A549 (cell line): ENCODE data around the gene ARHGEF37. TPM values are rescaled to one million over a fixed set of nuclear protein-coding genes. Genes with fewer than 3 reads are reported as not detected.

ENCODE experiments used
- ATAC-seq, 2 experiments: fragments of 200-7000 bp in 1 of 2; fragments of >200 bp in 1 of 2; cut with Nextera tagmentation in 1 of 2; cut with Tn5 transposase in 1 of 2; 3 replicates each; pipeline versions ENCODE4 v1.8.0 to v1.9.1; 2018 to 2020; ENCODE audit warnings: mild to moderate bottlenecking in 1 of 2, moderate library complexity in 1 of 2
- CTCF ChIA-PET: fragments of 300-600 bp; sonication (Branson Sonifier 250); formaldehyde crosslinking; extraction: SDS; loops from one replicate; lab custom pipeline; 2021; ENCODE audit warnings: antibody characterized with exemption, inconsistent platforms; lab: Yijun Ruan, JAX
- POLR2A ChIA-PET: fragments of 350-600 bp; formaldehyde crosslinking; extraction: SDS; loops from one replicate; lab custom pipeline; 2021; ENCODE audit warnings: antibody characterized with exemption, inconsistent platforms; lab: Yijun Ruan, JAX
- DNase-seq, 2 experiments: peaks; one replicate each; pipeline versions ENCODE4 v3.0.0 to v3.0.0-alpha.2; 2011 to 2016; ENCODE audit warnings: low read depth in 1 of 2, low spot score in 1 of 2
- FAIRE-seq: peaks from 2 replicates; lab custom pipeline; 2011; peaks lifted over from hg19 to GRCh38; lab: Jason Lieb, UNC
- H3K27ac ChIP-seq, 2 experiments: fragments of >200 bp; sonication (Bioruptor Twin); formaldehyde crosslinking; 3 replicates each; pipeline ENCODE4 v1.5.1; 2016 to 2017
- H3K4me1 ChIP-seq: fragments of >200 bp; sonication (Bioruptor Twin); formaldehyde crosslinking; 3 replicates; pipeline ENCODE4 v1.6.1; 2016
- H3K4me2 ChIP-seq: fragments of >200 bp; sonication (Bioruptor Twin); formaldehyde crosslinking; 3 replicates; pipeline ENCODE4 v1.6.1; 2016
- H3K4me3 ChIP-seq: fragments of >200 bp; sonication (Bioruptor Twin); formaldehyde crosslinking; 3 replicates; pipeline ENCODE4 v1.5.1; 2016
- H3K9me3 ChIP-seq: fragments of >200 bp; sonication (Bioruptor Twin); formaldehyde crosslinking; 3 replicates; pipeline ENCODE4 v1.6.1; 2016
- ATOH8 ChIP-seq: fragments of 250-450 bp; sonication (Bioruptor Pico); IDR thresholded peaks from 2 replicates; pipeline ENCODE4 v1.5.0; 2020; ENCODE audit warnings: low read depth, mild to moderate bottlenecking, moderate library complexity
- BCL3 ChIP-seq: fragments of >200 bp; sonication (Bioruptor Twin); formaldehyde crosslinking; IDR thresholded peaks from 3 replicates; pipeline ENCODE4 v1.6.1; 2016
- CBX2 ChIP-seq: fragments of 200-600 bp; sonication (generic); IDR thresholded peaks from 2 replicates; pipeline ENCODE4 v1.6.1; 2016; ENCODE audit warnings: low read depth, mild to moderate bottlenecking, borderline replicate concordance
- CHD4 ChIP-seq: fragments of 200-600 bp; sonication (generic); IDR thresholded peaks from 2 replicates; pipeline ENCODE4 v1.6.1; 2016; ENCODE audit warnings: antibody characterized with exemption, mild to moderate bottlenecking, borderline replicate concordance
- E2F6 ChIP-seq: IDR thresholded peaks from 2 replicates; pipeline ENCODE4 v1.6.1; 2012; ENCODE audit warnings: low read depth, borderline replicate concordance
- EHF ChIP-seq: fragments of 250-450 bp; sonication (Bioruptor Pico); IDR thresholded peaks from 2 replicates; pipeline ENCODE4 v1.5.0; 2020; ENCODE audit warnings: mild to moderate bottlenecking
- ELK1 ChIP-seq: fragments of 150-350 bp; IDR thresholded peaks from 2 replicates; pipeline ENCODE4 v1.6.1; 2014; ENCODE audit warnings: low read depth, mild to moderate bottlenecking, low read length
- FOSB ChIP-seq: fragments of 250-450 bp; sonication (Bioruptor Pico); IDR thresholded peaks from 2 replicates; pipeline ENCODE4 v1.5.0; 2020; ENCODE audit warnings: mild to moderate bottlenecking, moderate library complexity
- HMGXB4 ChIP-seq: fragments of 250-450 bp; sonication (Bioruptor Pico); IDR thresholded peaks from 2 replicates; pipeline ENCODE4 v1.5.0; 2021; ENCODE audit warnings: mild to moderate bottlenecking, moderate library complexity, borderline replicate concordance
- HOXA7 ChIP-seq: fragments of 250-450 bp; sonication (Bioruptor Pico); IDR thresholded peaks from 2 replicates; pipeline ENCODE4 v1.5.0; 2020; ENCODE audit warnings: mild to moderate bottlenecking, moderate library complexity
- MAX ChIP-seq: IDR thresholded peaks from 2 replicates; pipeline ENCODE4 v1.6.1; 2012
- PBX3 ChIP-seq: IDR thresholded peaks from 2 replicates; pipeline ENCODE4 v1.6.1; 2012
- SMC3 ChIP-seq: fragments of >200 bp; sonication (Bioruptor Twin); formaldehyde crosslinking; IDR thresholded peaks from 3 replicates; pipeline ENCODE4 v1.6.1; 2018; ENCODE audit warnings: inconsistent platforms
- TFCP2L1 ChIP-seq: fragments of 250-450 bp; sonication (Bioruptor Pico); IDR thresholded peaks from 2 replicates; pipeline ENCODE4 v1.5.0; 2021; ENCODE audit warnings: mild to moderate bottlenecking
- WGBS: methylation state at CpG from one replicate; pipeline ENCODE4 v1.1.6; 2017; ENCODE audit errors: missing lambda C conversion rate; 5-methylcytosine and 5-hydroxymethylcytosine counted together
- polyA plus RNA-seq, 4 experiments: library from polyadenylated mRNA; depleted of rRNA in 3 of 4; stranded (reverse); fragments of >200 nt; fragmentation: RNase III in 1 of 4; extraction: RNeasy Plus Mini Kit Qiagen cat#74134 plus additional on column Dnase treatment in 1 of 4; gene quantifications; 2 replicates in 3 of 4; 3 replicates in 1 of 4; pipeline ENCODE4 v1.2.3, GENCODE V29; 2011 to 2017

Gene ARHGEF37
- polyA plus RNA-seq, 2 of the 4 experiments (the other 2 are of a cell fraction) = 1.2 to 1.5 TPM

GRCh38 chr5:149581931-149582768 lies 852 bp downstream of the ARHGEF37 start:
- H3K4me1 ChIP-seq = peaks cover 19% of the 10 kb centered on the region; the same call in 2 of the 3 replicates

More at GRCh38 chr5:149581931-149582768, 852 bp downstream of the ARHGEF37 start:
- POLR2A ChIA-PET = interaction anchor here (0.5 to 2.1 kb wide), 4 partner anchors 17 to 89 kb away, joined by 3 to 8 read pairs (median 4); partner anchors contain the start of gene CSNK1A1
- 55% methylated on average over 9 of the region's 9 CpGs for WGBS
- no peak for DNase-seq
- peak; percentile 20 to 46; a peak in 3 of 6 replicates for ATAC-seq
- CTCF ChIA-PET = interaction anchor here (0.7 to 7.8 kb wide), 20 partner anchors 12 to 384 kb away, joined by 3 to 40 read pairs (median 3); partner anchors contain the start of gene CSNK1A1
- H3K4me3 ChIP-seq = peak overlapping the region; percentile 58
- H3K9me3 ChIP-seq = no peaks in the 10 kb centered on the region
- FAIRE-seq = no peak
- peak overlapping the region; percentile 79 to 83; a peak in 5 of 6 replicates for H3K27ac ChIP-seq
- no peak for TF ChIP-seq PBX3
- no peak for TF ChIP-seq FOSB (CRISPR knock-in tag)
- TF ChIP-seq ELK1 = no peak
- TF ChIP-seq HMGXB4 (CRISPR knock-in tag) = no peak
- TF ChIP-seq BCL3 = no peak
- TF ChIP-seq EHF = no peak
- TF ChIP-seq CBX2 = no peak
- no peak for TF ChIP-seq MAX
- no peak for TF ChIP-seq CHD4
- TF ChIP-seq SMC3 = no peak
- no peak for TF ChIP-seq ATOH8 (CRISPR knock-in tag)
- TF ChIP-seq E2F6 = no peak
- TF ChIP-seq TFCP2L1 = no peak
- TF ChIP-seq HOXA7 (CRISPR knock-in tag) = no peak
- peak overlapping the region; percentile 78 for H3K4me2 ChIP-seq
